GM12873 (cell line): ENCODE measurements around the gene TRAF6.

Source experiments
- CTCF ChIP-seq: IDR thresholded peaks from 2 replicates; pipeline ENCODE4 v1.5.1; 2012; ENCODE audit warnings: low read depth, mild to moderate bottlenecking, moderate library complexity, low read length, control low read depth; ENCODE audit not compliant: insufficient read depth; ENCODE audit errors: missing control alignments

Gene TRAF6, protein sequence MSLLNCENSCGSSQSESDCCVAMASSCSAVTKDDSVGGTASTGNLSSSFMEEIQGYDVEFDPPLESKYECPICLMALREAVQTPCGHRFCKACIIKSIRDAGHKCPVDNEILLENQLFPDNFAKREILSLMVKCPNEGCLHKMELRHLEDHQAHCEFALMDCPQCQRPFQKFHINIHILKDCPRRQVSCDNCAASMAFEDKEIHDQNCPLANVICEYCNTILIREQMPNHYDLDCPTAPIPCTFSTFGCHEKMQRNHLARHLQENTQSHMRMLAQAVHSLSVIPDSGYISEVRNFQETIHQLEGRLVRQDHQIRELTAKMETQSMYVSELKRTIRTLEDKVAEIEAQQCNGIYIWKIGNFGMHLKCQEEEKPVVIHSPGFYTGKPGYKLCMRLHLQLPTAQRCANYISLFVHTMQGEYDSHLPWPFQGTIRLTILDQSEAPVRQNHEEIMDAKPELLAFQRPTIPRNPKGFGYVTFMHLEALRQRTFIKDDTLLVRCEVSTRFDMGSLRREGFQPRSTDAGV

GRCh38 chr11:36509694-36510593 is at the start of gene TRAF6:
TRAF6 (minus strand) TSS chr11:36510272; CDS start chr11:36501515, 8,757 bp downstream.
- TF ChIP-seq CTCF: peak; percentile 84

GRCh38 chr11:36558571-36559413 is 48.7 kb upstream of the TRAF6 start:
- TF ChIP-seq CTCF: no peak

DNA sequence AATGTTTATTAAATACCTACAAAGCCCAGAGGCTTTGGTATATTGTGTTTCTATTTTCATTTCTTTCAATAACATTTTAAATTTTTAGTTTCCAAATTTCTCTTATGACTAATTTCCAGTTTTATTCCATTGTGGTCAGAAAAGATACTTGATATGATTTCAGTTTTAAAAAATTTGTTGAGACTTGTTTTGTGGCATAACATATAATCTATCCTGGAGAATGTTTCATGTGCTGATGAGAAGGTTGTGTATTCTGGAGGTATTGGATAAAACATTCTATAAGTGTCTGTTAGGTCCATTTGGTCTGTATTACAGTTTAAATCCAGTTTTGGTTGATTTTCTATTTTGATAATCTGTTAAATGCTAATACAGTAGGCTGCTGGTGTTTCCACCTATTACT is 47.9 kb upstream of the TRAF6 start:
- no peak for TF ChIP-seq CTCF

DNA sequence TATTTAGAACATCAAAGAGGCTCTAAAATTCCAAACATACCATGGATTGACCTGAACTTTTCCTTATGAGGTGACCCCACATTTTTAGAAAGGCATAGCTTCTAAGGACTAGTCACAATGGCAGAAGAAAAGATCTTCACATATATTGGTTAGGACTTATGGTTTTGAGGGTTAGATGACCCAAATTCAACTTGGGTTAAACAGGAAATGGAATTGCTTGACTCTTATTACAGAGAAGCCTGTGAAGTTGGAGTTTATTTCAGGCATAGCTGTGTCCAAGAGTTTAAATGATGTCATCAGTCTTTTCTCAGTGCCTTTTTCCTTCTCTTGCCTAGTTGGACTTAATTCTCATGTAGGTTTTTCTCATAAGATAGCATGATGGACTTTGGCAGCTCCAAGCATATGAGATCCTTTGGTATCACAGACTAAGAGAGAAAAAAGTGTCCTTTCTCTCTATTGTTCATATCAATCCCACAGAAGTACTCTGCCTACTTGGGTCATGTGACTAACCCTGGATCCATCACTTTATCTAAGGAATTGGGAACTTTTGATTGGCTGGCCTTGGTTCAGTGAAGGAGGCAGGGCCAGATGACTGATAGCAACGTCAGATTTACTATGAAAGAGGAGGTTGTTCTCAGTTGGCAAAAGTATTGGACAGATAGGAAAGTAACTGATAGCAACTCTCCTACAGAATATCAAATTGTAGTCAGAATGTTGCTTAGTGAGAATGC is 40.5 kb upstream of the TRAF6 start:
- no peak for TF ChIP-seq CTCF

DNA sequence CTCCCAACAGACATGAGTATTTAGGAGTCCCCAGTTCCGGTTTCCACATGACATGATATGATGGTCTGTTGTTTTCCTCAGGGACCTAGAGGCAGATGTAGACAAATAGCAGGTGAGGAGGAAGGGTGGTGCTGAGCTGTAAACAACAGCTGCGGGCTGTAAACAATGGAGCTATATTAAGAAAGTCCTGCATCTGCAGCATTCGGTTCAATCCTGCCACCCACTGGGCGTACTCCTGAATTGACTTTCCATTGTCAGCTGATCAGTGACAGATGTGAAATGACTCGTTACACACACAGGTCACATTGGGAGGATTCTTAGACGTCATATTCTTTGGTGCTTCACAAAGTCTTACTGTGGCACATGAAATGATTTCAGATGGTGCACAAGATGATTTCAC is 30.9 kb upstream of the TRAF6 start:
- peak; percentile 58 for TF ChIP-seq CTCF

GRCh38 chr11:36534276-36534840 is 24.3 kb upstream of the TRAF6 start:
- TF ChIP-seq CTCF: no peak
